GM12892 (cell line): ENCODE results near the gene CELA2B.
A peak's percentile ranks its signal among the peaks of the same experiment; 100 is the strongest.

ENCODE experiments used
- DNase-seq: peaks from one replicate; pipeline ENCODE4 v3.0.0; 2011; ENCODE audit not compliant: insufficient read length
- FAIRE-seq: peaks from 2 replicates; lab custom pipeline; 2011; peaks lifted over from hg19 to GRCh38; lab: Jason Lieb, UNC
- POLR2A ChIP-seq: IDR thresholded peaks from 2 replicates; pipeline ENCODE4 v1.6.1; 2011; ENCODE audit warnings: low read depth, low read length, control low read depth
- POLR2AphosphoS5 ChIP-seq: IDR thresholded peaks from 2 replicates; pipeline ENCODE4 v1.6.1; 2011; ENCODE audit warnings: low read depth, low read length, control low read depth
- TAF1 ChIP-seq: IDR thresholded peaks from 2 replicates; pipeline ENCODE4 v1.6.1; 2011; ENCODE audit warnings: low read depth, mild to moderate bottlenecking, control low read depth, low read length, borderline replicate concordance

Gene CELA2B

DNA sequence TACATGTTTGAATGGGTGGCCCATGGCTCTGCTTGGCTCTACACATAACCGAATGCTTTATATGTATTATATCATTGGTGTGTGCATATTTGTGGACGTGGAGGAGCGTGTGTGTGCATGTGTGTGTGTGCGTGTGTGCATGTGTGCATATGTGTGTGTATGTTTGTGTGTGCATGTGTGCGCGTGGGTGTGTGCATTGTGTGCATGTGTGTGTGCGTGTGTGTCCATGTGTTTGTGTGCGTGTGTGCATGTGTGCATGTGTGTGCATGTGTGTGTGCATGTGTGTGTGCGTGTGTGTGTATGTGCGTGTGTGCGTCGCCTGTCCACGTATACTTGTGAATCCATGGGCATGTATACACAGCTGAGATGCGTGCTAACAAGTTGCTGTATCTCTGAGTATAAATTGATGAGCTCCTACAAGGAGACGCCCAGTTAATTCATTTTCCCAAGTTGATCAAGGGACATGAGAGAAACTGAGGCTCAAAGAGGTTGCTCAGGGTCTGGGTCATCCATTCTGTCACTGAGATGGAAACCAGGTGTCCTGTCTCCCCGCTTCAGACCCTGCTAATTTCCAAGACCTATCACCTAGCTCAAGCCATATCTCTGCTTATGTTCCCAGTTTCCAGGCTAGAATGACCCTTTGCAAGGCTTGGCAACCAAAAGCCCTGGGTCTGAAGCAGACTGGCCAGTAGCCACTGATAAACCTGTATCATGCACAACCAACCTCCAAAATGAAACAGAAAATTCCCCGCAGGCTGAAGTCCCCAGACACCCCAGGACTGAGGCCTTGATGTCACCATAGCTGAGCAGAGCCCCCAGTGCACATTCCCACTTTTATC, 40.4 kb upstream of the CELA2B start:
- peak; percentile 43; the same call in 1 of the 2 replicates for TF ChIP-seq POLR2AphosphoS5
- TF ChIP-seq POLR2A, result peak; percentile 23; the same call in 1 of the 2 replicates
- no peak for TF ChIP-seq TAF1
- FAIRE-seq (no peak), DNase-seq (no peak)

DNA sequence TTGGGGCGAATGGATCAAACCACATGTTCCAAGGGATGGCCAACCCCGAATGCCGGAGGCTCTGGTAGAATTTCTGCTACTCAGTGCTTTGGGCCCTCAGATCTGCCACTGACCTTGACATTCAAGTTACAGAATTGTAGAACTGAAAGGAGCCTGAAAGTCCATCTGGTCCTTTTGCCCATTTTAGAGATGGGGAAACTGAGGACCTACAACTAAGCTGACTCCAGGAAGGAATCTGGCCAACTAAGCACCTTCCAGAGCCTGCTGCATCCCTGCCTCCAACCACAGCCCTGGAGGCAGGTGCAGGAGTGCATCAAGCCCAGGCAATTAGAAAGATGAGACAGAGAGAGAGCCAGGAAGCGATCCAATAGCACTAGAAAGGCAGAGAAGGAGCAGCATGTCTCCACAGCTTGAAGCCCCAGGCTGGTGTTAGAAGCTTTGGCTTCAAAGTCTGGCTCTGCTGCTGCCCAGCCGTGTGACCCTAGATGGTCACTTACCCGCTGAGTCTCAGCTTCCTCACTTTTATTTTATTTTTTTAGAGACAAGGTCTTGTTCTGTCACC, 38.9 kb upstream of the CELA2B start:
- no peak for DNase-seq
- no peak for FAIRE-seq
- no peak for TF ChIP-seq TAF1
- no peak for TF ChIP-seq POLR2A
- no peak for TF ChIP-seq POLR2AphosphoS5

DNA sequence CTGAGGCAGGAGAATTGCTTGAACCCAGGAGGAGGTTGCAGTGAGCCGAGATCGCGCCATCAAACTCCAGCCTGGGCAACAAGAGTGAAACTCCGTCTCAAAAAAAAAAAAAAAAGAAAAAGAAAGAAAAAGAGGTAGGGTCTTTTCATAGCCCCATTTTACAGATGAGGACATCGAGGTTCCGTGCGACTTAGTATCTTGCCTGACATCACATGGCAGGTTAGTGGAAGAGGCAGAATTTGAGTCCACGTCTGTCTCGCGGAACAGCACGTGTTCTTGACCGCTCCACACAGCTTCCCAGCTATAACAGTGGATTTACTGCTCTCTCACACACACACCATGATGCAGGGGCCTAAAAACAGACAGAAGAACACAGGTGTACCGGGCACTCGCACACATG, 36.6 kb upstream of the CELA2B start:
- no peak for DNase-seq
- no peak for FAIRE-seq
- TF ChIP-seq TAF1, result no peak
- no peak for TF ChIP-seq POLR2AphosphoS5
- no peak for TF ChIP-seq POLR2A

- DNase-seq, result no peak
- FAIRE-seq, result no peak
- TF ChIP-seq POLR2A (no peak), POLR2AphosphoS5 (no peak), TAF1 (no peak)
These were observed 35.5 kb upstream of the CELA2B start for GRCh38 chr1:15440357-15440756.

DNA sequence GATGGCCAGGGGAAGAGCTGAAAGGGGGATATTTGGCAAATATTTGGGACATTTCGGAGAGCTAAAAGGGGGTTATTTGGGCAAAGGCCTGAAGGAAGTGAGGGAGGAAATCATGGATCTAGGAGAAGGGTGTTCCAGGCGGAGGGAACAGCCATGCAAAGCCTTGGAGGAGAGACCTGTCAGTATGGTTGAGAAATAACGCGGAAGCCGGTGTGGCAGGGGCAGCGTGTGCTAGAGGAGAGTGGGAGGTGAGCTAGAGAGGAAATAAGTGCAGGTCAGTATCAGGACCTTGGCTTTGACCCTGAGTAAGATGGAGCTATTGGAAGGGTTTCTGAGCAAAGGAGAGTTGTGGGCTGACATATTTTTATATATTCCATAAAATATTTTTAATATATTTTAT, 34.7 kb upstream of the CELA2B start:
- FAIRE-seq (no peak), DNase-seq (no peak)
- TF ChIP-seq POLR2AphosphoS5, result no peak
- TF ChIP-seq POLR2A, result no peak
- TF ChIP-seq TAF1, result no peak

GRCh38 chr1:15442119-15442518, 33.8 kb upstream of the CELA2B start:
- DNase-seq (no peak), FAIRE-seq (no peak)
- TF ChIP-seq POLR2A (no peak), TAF1 (no peak)

DNA sequence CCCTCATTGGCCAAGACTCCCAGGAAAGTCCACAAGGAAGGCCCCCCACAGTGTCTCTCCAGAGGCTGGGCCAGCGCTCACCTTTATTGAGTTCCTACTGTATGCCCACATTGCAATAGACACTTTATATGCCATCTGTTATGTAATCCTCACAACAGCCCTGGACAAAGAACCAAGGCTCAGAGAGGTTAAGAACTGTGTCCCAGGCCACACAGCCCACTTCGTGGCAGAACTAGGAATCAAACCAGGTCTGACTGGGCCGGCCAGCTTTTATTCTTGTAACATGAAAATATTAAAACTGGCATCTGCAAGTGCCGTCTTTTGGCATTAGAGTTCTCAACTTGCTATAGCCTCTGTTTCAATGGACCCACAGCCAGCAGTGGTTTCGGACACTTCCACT, 33.1 kb upstream of the CELA2B start:
- FAIRE-seq, result no peak
- no peak for TF ChIP-seq TAF1
- no peak for TF ChIP-seq POLR2A
- no peak for TF ChIP-seq POLR2AphosphoS5
- DNase-seq, result no peak

- FAIRE-seq (no peak), DNase-seq (no peak)
- TF ChIP-seq POLR2A (no peak), POLR2AphosphoS5 (no peak), TAF1 (no peak)
These were observed 32.6 kb upstream of the CELA2B start for GRCh38 chr1:15443281-15443680.

GRCh38 chr1:15444468-15445389, 31.2 kb upstream of the CELA2B start:
- DNase-seq (no peak), FAIRE-seq (no peak)

GRCh38 chr1:15445390-15446122, 30.3 kb upstream of the CELA2B start:
- DNase-seq (no peak), FAIRE-seq (no peak)
- TF ChIP-seq POLR2AphosphoS5, result no peak
- TF ChIP-seq TAF1, result no peak
- TF ChIP-seq POLR2A, result no peak

More at GRCh38 chr1:15444468-15445389, 31.2 kb upstream of the CELA2B start:
- TF ChIP-seq POLR2A (no peak), TAF1 (no peak), POLR2AphosphoS5 (no peak)

GRCh38 chr1:15446212-15446611, 29.7 kb upstream of the CELA2B start:
- TF ChIP-seq TAF1 (no peak), POLR2AphosphoS5 (no peak)
- DNase-seq (no peak), FAIRE-seq (no peak)

DNA sequence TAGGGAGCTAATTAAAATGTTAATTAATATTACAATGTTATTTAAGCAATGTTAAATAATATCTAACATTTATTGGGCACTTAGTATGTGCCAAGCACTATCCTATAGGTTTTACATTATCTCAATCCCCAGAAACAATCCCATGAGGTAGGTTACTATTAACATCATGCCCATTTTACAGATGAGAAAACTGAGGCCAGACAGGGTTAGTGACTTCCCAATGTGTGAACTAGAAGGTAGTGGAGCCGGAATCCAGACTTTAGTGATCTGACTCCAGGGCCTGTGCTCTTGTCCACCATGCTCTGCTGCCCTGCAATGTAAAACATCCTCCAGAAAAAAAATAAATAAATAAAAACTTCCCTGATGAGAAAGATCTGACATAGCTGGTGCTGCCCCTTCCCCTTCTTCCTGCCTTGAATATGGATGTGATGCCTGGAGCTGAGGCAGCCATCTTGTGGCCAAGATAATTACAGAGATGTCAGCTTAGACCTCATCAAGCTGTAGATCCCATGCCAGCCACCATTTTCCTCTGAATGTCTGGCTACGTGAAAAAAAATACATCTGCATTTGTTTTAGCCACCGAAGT, 26.9 kb upstream of the CELA2B start:
- TF ChIP-seq POLR2A, result no peak
- TF ChIP-seq TAF1, result no peak
- no peak for TF ChIP-seq POLR2AphosphoS5
- DNase-seq, result no peak
- no peak for FAIRE-seq
